Body of pancreas (tissue), 4 donors: ENCODE data around the gene PLA2G2C. TPM values are rescaled to one million over a fixed set of nuclear protein-coding genes. Genes with fewer than 3 reads are reported as not detected.
"Not testable (repeated sequence)": the region's sequence is repeated elsewhere in the genome, so short reads cannot be mapped to it uniquely, and the experiment has no call there.

Source experiments
- ATAC-seq: fragments of 150-250 bp; one replicate; pipeline ENCODE4 v1.9.1; 2016
- DNase-seq, 4 donors: peaks; one replicate each; pipeline ENCODE4 v3.0.0-alpha.2; 2019
- H3K27ac ChIP-seq, 4 donors: fragments of 200-600 bp; sonication (generic); 1 replicate in 3 of 4; 2 replicates in 1 of 4; pipeline versions ENCODE4 v1.5.1 to v1.6.1; 2016 to 2019; ENCODE audit warnings: mild to moderate bottlenecking in 1 of 4, mixed read lengths in 1 of 4, moderate library complexity in 1 of 4
- H3K27me3 ChIP-seq, 2 donors: fragments of 200-600 bp; sonication (generic); one replicate each; pipeline ENCODE4 v1.6.0; 2016; ENCODE audit warnings: mild to moderate bottlenecking in 1 of 2
- H3K36me3 ChIP-seq, 2 donors: fragments of 200-600 bp; sonication (generic); replicated peaks in 1 of 2; 2 replicates each; pipeline ENCODE4 v1.5.1; 2016; ENCODE audit warnings: low read depth in 2 of 2; ENCODE audit not compliant: insufficient read depth in 1 of 2
- H3K4me1 ChIP-seq: fragments of 200-600 bp; sonication (generic); one replicate; pipeline ENCODE4 v1.6.0; 2016
- H3K4me3 ChIP-seq, 2 donors: fragments of 200-600 bp; sonication (generic); 1 replicate in 1 of 2; 2 replicates in 1 of 2; pipeline ENCODE4 v1.5.1; 2016 to 2019
- H3K9me3 ChIP-seq, 3 donors: fragments of 200-600 bp; sonication (generic); 1 replicate in 2 of 3; 2 replicates in 1 of 3; pipeline ENCODE4 v1.5.1; 2016
- CTCF ChIP-seq, 7 experiments: fragments of 450-650 bp in 4 of 7; fragments of 200-600 bp in 3 of 7; sonication (generic) in 3 of 7; IDR thresholded peaks; one replicate each; pipeline ENCODE4 v1.5.1; 2016 to 2019; ENCODE audit warnings: antibody characterized with exemption in 7 of 7
- POLR2A ChIP-seq, 3 donors: fragments of 450-650 bp; IDR thresholded peaks; one replicate each; pipeline ENCODE4 v1.6.1; 2016; ENCODE audit warnings: antibody characterized with exemption in 3 of 3, mild to moderate bottlenecking in 2 of 3
- whole genome bisulfite sequencing, 2 donors: methylation state at CpG; one replicate each; pipeline ENCODE4 v1.1.5; 2017; 5-methylcytosine and 5-hydroxymethylcytosine counted together
- intact Hi-C: fragments of 100-400 bp; cut with DNase I; formaldehyde crosslinking; loops from one replicate; pipeline ENCODE4 v1.15.1; 2023
- total RNA-seq, 2 donors: library from RNA; depleted of rRNA; stranded (reverse); fragments of >200 nt; gene quantifications; one replicate each; pipeline ENCODE4 v1.1.0, GENCODE V29; 2016

The PLA2G2C gene
- total RNA-seq, 2 donors from 2014 or later, result not detected

- WGBS, 2 donors, result 79 to 82% methylated on average over 4 of the region's 4 CpGs
Measured at GRCh38 chr1:20137055-20137454, 49.3 kb downstream of the PLA2G2C start.

GRCh38 chr1:20136249-20136648 lies 50.1 kb downstream of the PLA2G2C start:
- intact Hi-C loops, result no loop called here
- ATAC-seq (no peak), DNase-seq (no peak)
- TF ChIP-seq CTCF (IDR thresholded peaks at IDR 0.05), result no peak
- TF ChIP-seq POLR2A (IDR thresholded peaks at IDR 0.05), result no peak
- Histone ChIP-seq H3K4me3 (no peak overlapping the region), H3K27me3 (no peaks in the 10 kb centered on the region), H3K9me3 (no peaks in the 10 kb centered on the region), H3K27ac (no peak overlapping the region), H3K4me1 (no peaks in the 10 kb centered on the region), H3K36me3 (no peaks in the 10 kb centered on the region)
- 95 to 96% methylated on average over 3 of the region's 3 CpGs for WGBS, 2 donors

More at GRCh38 chr1:20137055-20137454, 49.3 kb downstream of the PLA2G2C start:
- Histone ChIP-seq H3K4me1 (no peaks in the 10 kb centered on the region), H3K27me3 (no peaks in the 10 kb centered on the region), H3K4me3 (no peak overlapping the region), H3K27ac (no peak overlapping the region), H3K36me3 (no peaks in the 10 kb centered on the region), H3K9me3 (no peaks in the 10 kb centered on the region)
- no peak for TF ChIP-seq POLR2A (IDR thresholded peaks at IDR 0.05)
- TF ChIP-seq CTCF (IDR thresholded peaks at IDR 0.05), result no peak
- intact Hi-C loops, result no loop called here
- ATAC-seq, result no peak
- no peak for DNase-seq

GRCh38 chr1:20134995-20135394 lies 51.3 kb downstream of the PLA2G2C start:
- Histone ChIP-seq H3K9me3 (no peaks in the 10 kb centered on the region), H3K27me3 (no peaks in the 10 kb centered on the region), H3K4me3 (no peak overlapping the region), H3K36me3 (no peaks in the 10 kb centered on the region), H3K4me1 (no peaks in the 10 kb centered on the region), H3K27ac (no peak overlapping the region)
- ATAC-seq (no peak), DNase-seq (no peak)
- intact Hi-C loops, result no loop called here
- TF ChIP-seq POLR2A (IDR thresholded peaks at IDR 0.05), result no peak
- no peak for TF ChIP-seq CTCF (IDR thresholded peaks at IDR 0.05)
- 88 to 91% methylated on average over 3 of the region's 3 CpGs for WGBS, 2 donors

- H3K36me3 ChIP-seq, H3K9me3 ChIP-seq, H3K4me3 ChIP-seq, H3K27me3 ChIP-seq, intact Hi-C loops, DNase-seq, H3K27ac ChIP-seq, H3K4me1 ChIP-seq, ATAC-seq: not testable (repeated sequence)
- WGBS, 2 donors, result 67 to 81% methylated on average over 3 of the region's 3 CpGs
Measured at GRCh38 chr1:20130518-20130917, 55.8 kb downstream of the PLA2G2C start.

- H3K36me3 ChIP-seq, result no peaks in the 10 kb centered on the region
- no peaks in the 10 kb centered on the region for H3K9me3 ChIP-seq
- no peaks in the 10 kb centered on the region for H3K27me3 ChIP-seq
- WGBS, 2 donors, result 80 to 93% methylated on average over 8 to 10 of the region's 10 CpGs
- no peaks in the 10 kb centered on the region for H3K4me1 ChIP-seq
- intact Hi-C loops, result no loop called here
- H3K4me3 ChIP-seq, result no peak overlapping the region
- H3K27ac ChIP-seq, result no peak overlapping the region
- TF ChIP-seq CTCF (IDR thresholded peaks at IDR 0.05) (no peak), POLR2A (IDR thresholded peaks at IDR 0.05) (no peak)
- DNase-seq (no peak), ATAC-seq (no peak)
Measured at GRCh38 chr1:20126806-20127440, 59.4 kb downstream of the PLA2G2C start.
